Ishikawa (cell line): Measurements from ENCODE around the gene C1orf21.

Experiments
- EGR1 ChIP-seq: IDR thresholded peaks from 2 replicates; pipeline ENCODE4 v1.6.1; 2012
- EP300 ChIP-seq: IDR thresholded peaks from 2 replicates; pipeline ENCODE4 v1.6.1; 2012; ENCODE audit warnings: borderline replicate concordance
- FOXM1 ChIP-seq: IDR thresholded peaks from 2 replicates; pipeline ENCODE4 v1.6.1; 2012; ENCODE audit warnings: low read depth, borderline replicate concordance
- RAD21 ChIP-seq: IDR thresholded peaks from 2 replicates; pipeline ENCODE4 v1.6.1; 2012; ENCODE audit warnings: low read depth
- TCF12 ChIP-seq: IDR thresholded peaks from 2 replicates; pipeline ENCODE4 v1.6.1; 2012; ENCODE audit warnings: low read depth
- TEAD4 ChIP-seq: IDR thresholded peaks from 2 replicates; pipeline ENCODE4 v1.6.1; 2012
- YY1 ChIP-seq: IDR thresholded peaks from 2 replicates; pipeline ENCODE4 v1.6.1; 2012; ENCODE audit warnings: low read depth
- ZBTB7A ChIP-seq: IDR thresholded peaks from 2 replicates; pipeline ENCODE4 v1.6.1; 2012; ENCODE audit warnings: low read depth
- TF ChIP-seq, protein P1 (sequence below): IDR thresholded peaks from 2 replicates; pipeline ENCODE4 v1.6.1; 2012; ENCODE audit warnings: low read depth, mild to moderate bottlenecking
- TF ChIP-seq, protein P2 (sequence below): IDR thresholded peaks from 2 replicates; pipeline ENCODE4 v1.6.1; 2012

DNA sequence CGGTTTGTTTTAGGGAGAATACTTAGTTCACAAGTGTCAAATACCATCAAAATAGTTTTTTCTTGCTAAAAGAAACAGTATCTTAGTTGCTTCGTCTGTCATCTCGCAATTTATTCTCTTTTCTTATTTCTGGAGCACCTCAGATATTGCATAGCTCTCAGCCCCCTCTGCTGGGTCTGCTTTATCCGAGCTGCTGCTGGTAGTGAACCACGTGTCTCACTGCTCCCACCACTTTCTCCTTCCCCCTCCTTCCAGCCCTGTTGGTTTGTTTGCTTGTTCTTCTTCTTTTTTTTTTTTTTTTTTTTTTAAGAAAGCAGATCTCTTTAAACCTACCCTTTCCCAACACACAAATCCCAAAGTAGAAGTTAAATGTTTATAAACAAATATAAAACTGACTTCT, 197.0 kb downstream of the C1orf21 start:
- TF ChIP-seq TCF12 (no peak), ZBTB7A (no peak), RAD21 (no peak), FOXM1 (no peak), EGR1 (no peak), TEAD4 (no peak), YY1 (no peak), EP300 (no peak)
- TF ChIP-seq, protein P1, sequence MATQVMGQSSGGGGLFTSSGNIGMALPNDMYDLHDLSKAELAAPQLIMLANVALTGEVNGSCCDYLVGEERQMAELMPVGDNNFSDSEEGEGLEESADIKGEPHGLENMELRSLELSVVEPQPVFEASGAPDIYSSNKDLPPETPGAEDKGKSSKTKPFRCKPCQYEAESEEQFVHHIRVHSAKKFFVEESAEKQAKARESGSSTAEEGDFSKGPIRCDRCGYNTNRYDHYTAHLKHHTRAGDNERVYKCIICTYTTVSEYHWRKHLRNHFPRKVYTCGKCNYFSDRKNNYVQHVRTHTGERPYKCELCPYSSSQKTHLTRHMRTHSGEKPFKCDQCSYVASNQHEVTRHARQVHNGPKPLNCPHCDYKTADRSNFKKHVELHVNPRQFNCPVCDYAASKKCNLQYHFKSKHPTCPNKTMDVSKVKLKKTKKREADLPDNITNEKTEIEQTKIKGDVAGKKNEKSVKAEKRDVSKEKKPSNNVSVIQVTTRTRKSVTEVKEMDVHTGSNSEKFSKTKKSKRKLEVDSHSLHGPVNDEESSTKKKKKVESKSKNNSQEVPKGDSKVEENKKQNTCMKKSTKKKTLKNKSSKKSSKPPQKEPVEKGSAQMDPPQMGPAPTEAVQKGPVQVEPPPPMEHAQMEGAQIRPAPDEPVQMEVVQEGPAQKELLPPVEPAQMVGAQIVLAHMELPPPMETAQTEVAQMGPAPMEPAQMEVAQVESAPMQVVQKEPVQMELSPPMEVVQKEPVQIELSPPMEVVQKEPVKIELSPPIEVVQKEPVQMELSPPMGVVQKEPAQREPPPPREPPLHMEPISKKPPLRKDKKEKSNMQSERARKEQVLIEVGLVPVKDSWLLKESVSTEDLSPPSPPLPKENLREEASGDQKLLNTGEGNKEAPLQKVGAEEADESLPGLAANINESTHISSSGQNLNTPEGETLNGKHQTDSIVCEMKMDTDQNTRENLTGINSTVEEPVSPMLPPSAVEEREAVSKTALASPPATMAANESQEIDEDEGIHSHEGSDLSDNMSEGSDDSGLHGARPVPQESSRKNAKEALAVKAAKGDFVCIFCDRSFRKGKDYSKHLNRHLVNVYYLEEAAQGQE: no peak
- TF ChIP-seq, protein P2, sequence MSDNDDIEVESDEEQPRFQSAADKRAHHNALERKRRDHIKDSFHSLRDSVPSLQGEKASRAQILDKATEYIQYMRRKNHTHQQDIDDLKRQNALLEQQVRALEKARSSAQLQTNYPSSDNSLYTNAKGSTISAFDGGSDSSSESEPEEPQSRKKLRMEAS: no peak
